ENCODE results near the gene PSMG3. TPM values are rescaled to one million over a fixed set of nuclear protein-coding genes. Genes with fewer than 3 reads are reported as not detected.

Gene PSMG3
- total RNA-seq, 1 donor from 2014 or later: 56.6 TPM

DNA sequence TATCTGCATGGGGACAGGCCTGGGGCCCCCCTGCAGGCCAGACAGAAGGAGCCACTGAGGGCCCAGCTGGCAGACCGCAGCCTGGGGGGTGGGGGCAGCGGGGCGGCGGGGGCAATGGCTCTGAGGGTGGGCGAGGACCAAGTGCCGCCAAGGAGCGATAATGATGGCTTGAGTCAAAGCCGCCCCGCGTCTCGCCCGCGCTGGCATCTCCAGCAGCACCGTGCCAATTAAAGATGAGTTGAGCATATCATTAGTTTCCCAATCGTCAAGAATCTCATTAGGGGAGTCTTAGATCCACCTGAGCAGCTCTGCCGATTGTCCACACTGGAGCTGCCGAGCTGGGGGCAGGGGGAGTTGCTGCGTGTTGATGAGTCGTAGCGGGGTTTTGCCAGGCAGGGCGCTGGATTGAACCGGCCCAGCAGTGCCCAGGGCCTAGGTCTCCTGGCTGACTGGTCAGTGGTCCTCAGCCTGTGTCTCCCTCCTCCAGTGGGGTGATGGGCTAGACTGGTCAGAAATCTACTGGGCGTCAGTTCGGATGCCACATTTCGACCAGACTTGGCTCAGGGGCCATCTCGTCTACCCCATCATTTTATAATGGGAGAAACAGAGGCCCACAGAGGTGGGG, 41.0 kb upstream of the PSMG3 start:
- peaks cover 12% of the 10 kb centered on the region for H3K27me3 Mint-ChIP-seq (ENCODE audit: unreplicated experiment)
- H3K9me3 Mint-ChIP-seq (ENCODE audit: unreplicated experiment): peaks cover 10% of the 10 kb centered on the region
- no peak for DNase-seq
- no peak overlapping the region for H3K4me3 Mint-ChIP-seq (ENCODE audit: unreplicated experiment)
- H3K4me1 Mint-ChIP-seq (ENCODE audit: low read depth, unreplicated experiment): peaks cover 23% of the 10 kb centered on the region
- no peak overlapping the region for H3K27ac Mint-ChIP-seq (ENCODE audit: unreplicated experiment)
- peaks cover 5% of the 10 kb centered on the region for H3K36me3 Mint-ChIP-seq (ENCODE audit: unreplicated experiment)
- TF ChIP-seq, protein P1, sequence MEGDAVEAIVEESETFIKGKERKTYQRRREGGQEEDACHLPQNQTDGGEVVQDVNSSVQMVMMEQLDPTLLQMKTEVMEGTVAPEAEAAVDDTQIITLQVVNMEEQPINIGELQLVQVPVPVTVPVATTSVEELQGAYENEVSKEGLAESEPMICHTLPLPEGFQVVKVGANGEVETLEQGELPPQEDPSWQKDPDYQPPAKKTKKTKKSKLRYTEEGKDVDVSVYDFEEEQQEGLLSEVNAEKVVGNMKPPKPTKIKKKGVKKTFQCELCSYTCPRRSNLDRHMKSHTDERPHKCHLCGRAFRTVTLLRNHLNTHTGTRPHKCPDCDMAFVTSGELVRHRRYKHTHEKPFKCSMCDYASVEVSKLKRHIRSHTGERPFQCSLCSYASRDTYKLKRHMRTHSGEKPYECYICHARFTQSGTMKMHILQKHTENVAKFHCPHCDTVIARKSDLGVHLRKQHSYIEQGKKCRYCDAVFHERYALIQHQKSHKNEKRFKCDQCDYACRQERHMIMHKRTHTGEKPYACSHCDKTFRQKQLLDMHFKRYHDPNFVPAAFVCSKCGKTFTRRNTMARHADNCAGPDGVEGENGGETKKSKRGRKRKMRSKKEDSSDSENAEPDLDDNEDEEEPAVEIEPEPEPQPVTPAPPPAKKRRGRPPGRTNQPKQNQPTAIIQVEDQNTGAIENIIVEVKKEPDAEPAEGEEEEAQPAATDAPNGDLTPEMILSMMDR (IDR thresholded peaks at IDR 0.05; ENCODE audit: partially characterized antibody, unreplicated experiment): no peak

DNA sequence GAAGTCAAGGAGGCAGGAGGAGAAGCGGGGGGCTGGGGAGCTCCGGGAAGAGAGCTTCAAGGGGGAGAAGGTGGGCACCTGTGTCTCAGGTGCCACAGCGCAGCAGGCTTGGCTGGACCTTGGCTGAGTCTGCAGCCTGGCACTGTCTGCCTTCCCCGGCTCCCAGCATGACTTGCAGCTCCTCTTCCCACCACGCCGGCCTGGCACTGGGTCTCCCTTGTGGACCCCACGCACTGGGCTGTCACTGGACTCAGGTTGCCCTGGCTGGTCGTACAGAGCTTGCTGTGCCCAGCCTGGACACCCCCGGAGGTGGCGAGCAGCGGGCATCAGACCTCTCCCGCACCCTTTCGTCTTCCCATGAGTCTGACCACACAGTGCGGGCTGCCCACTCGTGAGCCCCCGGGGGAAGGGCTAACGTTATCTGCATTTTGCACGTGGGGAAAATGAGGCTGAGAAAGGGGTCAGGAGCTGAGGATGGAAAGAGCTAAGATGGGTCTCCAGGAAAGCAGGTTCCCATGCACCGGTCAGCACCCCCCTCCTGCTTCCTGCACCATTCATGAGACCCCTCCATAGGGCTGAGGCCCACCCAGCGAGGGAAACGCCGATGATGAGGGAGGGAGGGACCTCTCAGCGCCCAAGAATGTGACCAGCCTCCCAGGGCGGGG, 40.3 kb upstream of the PSMG3 start:
- H3K36me3 Mint-ChIP-seq (ENCODE audit: unreplicated experiment): peaks cover 5% of the 10 kb centered on the region
- H3K4me1 Mint-ChIP-seq (ENCODE audit: low read depth, unreplicated experiment): peaks cover 23% of the 10 kb centered on the region
- DNase-seq: no peak
- peaks cover 14% of the 10 kb centered on the region for H3K27me3 Mint-ChIP-seq (ENCODE audit: unreplicated experiment)
- H3K9me3 Mint-ChIP-seq (ENCODE audit: unreplicated experiment): peaks cover 13% of the 10 kb centered on the region
- TF ChIP-seq, protein P1 (IDR thresholded peaks at IDR 0.05; ENCODE audit: partially characterized antibody, unreplicated experiment): no peak
- H3K27ac Mint-ChIP-seq (ENCODE audit: unreplicated experiment): no peak overlapping the region
- no peak overlapping the region for H3K4me3 Mint-ChIP-seq (ENCODE audit: unreplicated experiment)

DNA sequence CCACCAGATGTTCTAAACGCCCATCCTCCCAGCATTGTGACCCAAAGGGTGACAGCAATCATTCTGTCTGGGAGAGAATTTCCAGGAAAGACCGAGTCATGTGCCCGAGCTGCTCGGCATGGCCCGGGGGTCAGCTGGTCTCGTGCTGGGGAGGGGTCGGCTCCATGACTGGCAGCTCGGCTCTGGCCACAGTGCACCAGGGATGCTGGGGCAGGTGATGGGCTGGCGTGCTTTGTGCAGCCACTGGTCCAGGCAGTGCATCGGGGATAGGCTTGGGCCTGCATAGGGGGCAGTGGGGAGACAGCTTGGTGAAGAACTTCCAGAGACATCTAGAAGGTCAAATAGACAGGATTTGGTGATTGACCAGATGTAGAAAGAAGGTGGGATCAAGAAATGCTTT, 39.2 kb upstream of the PSMG3 start:
- Mint-ChIP-seq H3K27me3 (ENCODE audit: unreplicated experiment) (peaks cover 12% of the 10 kb centered on the region), H3K4me1 (ENCODE audit: low read depth, unreplicated experiment) (peaks cover 28% of the 10 kb centered on the region), H3K36me3 (ENCODE audit: unreplicated experiment) (peaks cover 5% of the 10 kb centered on the region), H3K4me3 (ENCODE audit: unreplicated experiment) (no peak overlapping the region), H3K9me3 (ENCODE audit: unreplicated experiment) (peaks cover 13% of the 10 kb centered on the region), H3K27ac (ENCODE audit: unreplicated experiment) (peak overlapping the region; percentile 33)
- DNase-seq: no peak
- TF ChIP-seq, protein P1 (IDR thresholded peaks at IDR 0.05; ENCODE audit: partially characterized antibody, unreplicated experiment): no peak

DNA sequence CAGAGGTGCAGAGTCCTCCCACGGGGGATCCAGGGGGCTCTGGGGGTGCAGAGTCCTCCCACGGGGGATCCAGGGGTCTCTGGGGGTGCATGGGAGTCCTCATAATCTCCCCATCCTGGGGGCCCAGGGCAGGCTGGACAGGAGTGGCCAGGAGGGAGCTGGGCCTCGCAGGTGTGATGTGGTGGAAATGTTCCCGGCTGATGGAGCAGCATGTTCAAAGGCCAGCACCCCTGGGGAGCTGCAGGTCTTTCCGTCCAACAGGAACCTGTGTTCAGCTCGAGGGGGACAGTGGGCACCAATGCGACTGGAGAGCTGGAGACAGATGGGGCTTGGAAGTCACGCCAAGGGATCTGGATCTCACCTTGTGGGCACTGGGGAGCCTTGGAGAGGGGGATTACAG, 38.5 kb upstream of the PSMG3 start:
- Mint-ChIP-seq H3K36me3 (ENCODE audit: unreplicated experiment) (peaks cover 5% of the 10 kb centered on the region), H3K27me3 (ENCODE audit: unreplicated experiment) (peaks cover 12% of the 10 kb centered on the region), H3K9me3 (ENCODE audit: unreplicated experiment) (peaks cover 13% of the 10 kb centered on the region), H3K4me3 (ENCODE audit: unreplicated experiment) (no peak overlapping the region), H3K27ac (ENCODE audit: unreplicated experiment) (peak overlapping the region; percentile 64), H3K4me1 (ENCODE audit: low read depth, unreplicated experiment) (peaks cover 29% of the 10 kb centered on the region)
- DNase-seq: no peak
- TF ChIP-seq, protein P1 (IDR thresholded peaks at IDR 0.05; ENCODE audit: partially characterized antibody, unreplicated experiment): no peak

DNA sequence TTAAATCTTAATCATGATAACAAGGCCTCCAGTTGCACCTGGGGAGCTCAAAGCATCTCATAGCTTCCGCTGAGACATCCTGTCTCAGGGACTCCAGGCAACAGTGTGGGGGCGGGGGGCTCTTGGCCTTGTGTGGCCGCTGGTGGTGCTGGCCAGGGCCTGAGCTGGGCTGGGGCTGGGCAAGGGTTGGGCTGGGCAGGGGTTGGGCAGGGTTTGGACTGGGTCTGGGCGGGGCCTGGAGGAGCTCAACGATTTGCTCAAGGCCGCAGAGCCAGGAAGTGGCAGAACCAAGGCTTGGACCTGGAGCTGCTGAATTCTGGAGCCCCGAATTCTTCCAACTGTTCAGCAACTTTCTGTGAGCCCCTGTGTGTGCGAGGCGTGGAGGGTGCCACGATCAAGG, 37.9 kb upstream of the PSMG3 start:
- DNase-seq: no peak
- H3K36me3 Mint-ChIP-seq (ENCODE audit: unreplicated experiment): peaks cover 5% of the 10 kb centered on the region
- H3K4me3 Mint-ChIP-seq (ENCODE audit: unreplicated experiment): no peak overlapping the region
- H3K4me1 Mint-ChIP-seq (ENCODE audit: low read depth, unreplicated experiment): peaks cover 29% of the 10 kb centered on the region
- TF ChIP-seq, protein P1 (IDR thresholded peaks at IDR 0.05; ENCODE audit: partially characterized antibody, unreplicated experiment): no peak
- H3K27me3 Mint-ChIP-seq (ENCODE audit: unreplicated experiment): peaks cover 12% of the 10 kb centered on the region
- no peak overlapping the region for H3K27ac Mint-ChIP-seq (ENCODE audit: unreplicated experiment)
- H3K9me3 Mint-ChIP-seq (ENCODE audit: unreplicated experiment): peaks cover 13% of the 10 kb centered on the region
